SH-SY5Y (cell line): ENCODE measurements around the gene DMXL1.

Source experiments
- GATA2 ChIP-seq: IDR thresholded peaks from 2 replicates; pipeline ENCODE4 v1.6.1; 2011; ENCODE audit warnings: mild to moderate bottlenecking, low read depth, low read length
- GATA3 ChIP-seq: IDR thresholded peaks from 2 replicates; pipeline ENCODE4 v1.6.1; 2011; ENCODE audit warnings: low read depth, mild to moderate bottlenecking, low read length, moderate library complexity

DNA sequence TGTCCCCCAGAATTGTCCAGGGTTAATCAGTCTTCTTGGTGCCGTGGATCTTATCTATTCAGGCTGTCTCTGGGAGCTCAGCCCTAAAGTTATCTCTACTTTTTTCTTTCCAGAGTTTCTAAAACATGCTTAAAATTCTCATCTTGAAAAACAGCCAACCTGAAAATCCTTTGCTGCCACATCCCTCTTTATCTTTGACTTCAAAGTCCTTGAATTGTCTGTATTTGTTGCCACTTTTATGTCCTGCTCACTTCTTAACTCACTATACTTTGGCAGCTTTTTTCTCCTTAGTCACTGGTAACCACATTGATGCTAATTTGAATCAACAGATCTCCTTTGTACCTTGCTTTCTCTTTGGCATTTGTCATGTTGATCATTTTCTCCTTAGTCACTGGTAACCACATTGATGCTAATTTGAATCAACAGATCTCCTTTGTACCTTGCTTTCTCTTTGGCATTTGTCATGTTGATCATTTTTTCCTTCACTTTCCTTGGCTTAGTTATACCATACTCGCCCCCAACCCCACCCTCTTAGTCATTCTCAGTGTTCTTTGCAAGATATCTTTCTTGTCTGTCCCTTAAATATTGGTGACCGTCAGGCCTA, 8.5 kb downstream of the DMXL1 start:
- TF ChIP-seq GATA3 (no peak), GATA2 (no peak)
